GM21786 (cell line): Measurements from ENCODE around the gene UQCC3.
"Not testable (repeated sequence)": the region's sequence is repeated elsewhere in the genome, so short reads cannot be mapped to it uniquely, and the experiment has no call there.

Source experiments
- ATAC-seq: cut with Tn5 transposase; IDR thresholded peaks from one replicate; pipeline ENCODE4 v1.9.1; 2021; ENCODE audit not compliant: unreplicated experiment

Gene UQCC3

GRCh38 chr11:62702246-62702645, 30.8 kb downstream of the UQCC3 start:
- ATAC-seq: no peak

GRCh38 chr11:62703921-62704320, 32.4 kb downstream of the UQCC3 start:
- not testable (repeated sequence) for ATAC-seq

- ATAC-seq: no peak
These were observed 33.9 kb downstream of the UQCC3 start for GRCh38 chr11:62705413-62705812.

- ATAC-seq: peak; percentile 57
These were observed 34.7 kb downstream of the UQCC3 start for GRCh38 chr11:62705880-62706849.

- ATAC-seq: no peak
These were observed 35.4 kb downstream of the UQCC3 start for GRCh38 chr11:62706850-62707247.

- ATAC-seq: no peak
These were observed 35.9 kb downstream of the UQCC3 start, which contains the start of the genes BSCL2 and GNG3 for GRCh38 chr11:62707277-62707861. BSCL2 (minus strand) TSS chr11:62707424; CDS start chr11:62707195, 229 bp downstream. GNG3 (plus strand) TSS chr11:62707676; CDS start chr11:62708296, 620 bp downstream.

GRCh38 chr11:62708392-62708791, 36.9 kb downstream of the UQCC3 start:
- ATAC-seq: no peak

GRCh38 chr11:62708793-62709192, 37.3 kb downstream of the UQCC3 start:
- no peak for ATAC-seq

- peak; percentile 63 for ATAC-seq
These were observed 38.0 kb downstream of the UQCC3 start for GRCh38 chr11:62709247-62710000.

- ATAC-seq: peak; percentile 5
These were observed 38.5 kb downstream of the UQCC3 start for GRCh38 chr11:62710001-62710345.

- no peak for ATAC-seq
These were observed 40.9 kb downstream of the UQCC3 start for GRCh38 chr11:62712276-62712812.

GRCh38 chr11:62712861-62713260, 41.4 kb downstream of the UQCC3 start:
- no peak for ATAC-seq

- ATAC-seq: no peak
These were observed 41.9 kb downstream of the UQCC3 start for GRCh38 chr11:62713343-62713742.

GRCh38 chr11:62715150-62716130, 44.0 kb downstream of the UQCC3 start:
- no peak for ATAC-seq

GRCh38 chr11:62716206-62716605, 44.7 kb downstream of the UQCC3 start:
- no peak for ATAC-seq

- ATAC-seq: no peak
These were observed 45.3 kb downstream of the UQCC3 start for GRCh38 chr11:62716816-62717215.

GRCh38 chr11:62719302-62719978, 48.0 kb downstream of the UQCC3 start:
- no peak for ATAC-seq

GRCh38 chr11:62721994-62722393, 50.5 kb downstream of the UQCC3 start:
- ATAC-seq: no peak
